ENCODE data around the gene TXNRD1.
"Not testable (repeated sequence)": the region's sequence is repeated elsewhere in the genome, so short reads cannot be mapped to it uniquely, and the experiment has no call there.

The TXNRD1 gene

DNA sequence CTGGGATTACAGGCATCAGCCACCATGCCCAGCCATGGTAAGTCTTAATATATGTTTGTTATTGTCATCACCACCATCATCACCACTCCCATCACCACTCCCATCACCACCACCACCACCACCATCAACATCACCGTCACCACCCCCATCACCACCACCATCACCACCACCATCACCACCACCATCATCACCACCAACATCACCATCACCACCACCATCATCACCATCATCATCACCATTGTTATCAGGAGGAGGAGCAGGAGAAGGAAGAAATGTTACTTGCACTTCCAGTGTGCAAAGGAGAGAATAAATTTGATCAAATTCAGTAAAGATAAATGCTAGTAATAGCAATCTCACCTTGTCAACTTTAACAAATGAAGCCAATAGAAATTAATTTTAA lies 169.9 kb downstream of the TXNRD1 start:
- no peak for DNase-seq
- Histone ChIP-seq H3K23ac (ENCODE audit: low read length) (no peak overlapping the region), H3K79me2 (ENCODE audit: control insufficient read depth, insufficient read depth, low read length, poor library complexity) (no peaks in the 10 kb centered on the region), H3K9ac (ENCODE audit: low read length) (no peak overlapping the region), H4K91ac (ENCODE audit: low read depth, low read length) (no peak overlapping the region), H3K14ac (ENCODE audit: low read length) (no peak overlapping the region), H3K27me3 (ENCODE audit: insufficient read depth, low read length) (no peaks in the 10 kb centered on the region), H3K18ac (ENCODE audit: low read length) (no peak overlapping the region), H2AFZ (ENCODE audit: insufficient read depth, low read length, poor library complexity) (no peak overlapping the region), H3K4ac (ENCODE audit: low read depth, low read length) (no peak overlapping the region), H2BK120ac (ENCODE audit: insufficient read depth, low read length, poor library complexity) (no peak overlapping the region), H2BK12ac (ENCODE audit: low read length) (no peak overlapping the region), H3K4me1 (ENCODE audit: control insufficient read depth in 1 of 2, insufficient read depth in 2 of 2, low read length in 2 of 2) (no peaks in the 10 kb centered on the region), H3K4me3 (ENCODE audit: low read depth, low read length) (no peak overlapping the region), H3K79me1 (ENCODE audit: low read length) (no peaks in the 10 kb centered on the region), H2AK5ac (ENCODE audit: low read length) (no peak overlapping the region), H3K27ac (ENCODE audit: low read depth, low read length) (no peak overlapping the region), H4K8ac (ENCODE audit: low read depth, low read length) (no peak overlapping the region), H3K9me3 (ENCODE audit: insufficient read depth, low read depth, low read length) (no peaks in the 10 kb centered on the region), H3K4me2 (ENCODE audit: low read length) (no peak overlapping the region), H4K12ac (ENCODE audit: low read depth, low read length) (no peak overlapping the region), H2BK5ac (ENCODE audit: low read depth, low read length, poor library complexity) (no peak overlapping the region), H3K36me3 (ENCODE audit: control insufficient read depth in 1 of 2, insufficient read depth in 2 of 2, low read length in 2 of 2) (no peaks in the 10 kb centered on the region)
- no CpG with 5 or more reads among the region's 1 CpG for WGBS (ENCODE audit: extremely low coverage, insufficient coverage, insufficient read length)

DNA sequence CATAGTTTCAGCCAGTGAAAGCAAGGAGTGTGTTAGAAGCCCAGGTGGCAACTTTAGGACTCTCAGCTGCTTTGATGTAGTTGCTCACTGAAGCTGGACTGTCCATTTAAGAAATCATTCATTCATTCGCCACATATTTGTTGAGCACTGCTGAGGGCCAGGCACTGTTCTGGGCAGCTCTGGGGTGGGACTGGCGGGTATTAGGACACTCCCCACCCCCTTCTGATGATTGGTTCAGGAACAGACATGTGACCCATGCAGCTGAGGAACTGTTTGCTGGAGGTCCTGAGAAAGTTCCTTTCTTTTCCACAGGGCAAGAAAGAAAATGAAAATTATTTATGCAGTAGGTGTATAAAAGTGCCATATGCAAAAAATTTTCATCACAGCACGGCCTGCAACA lies 170.9 kb downstream of the TXNRD1 start:
- Histone ChIP-seq H3K4me3 (ENCODE audit: low read depth, low read length) (no peak overlapping the region), H2AK5ac (ENCODE audit: low read length) (no peak overlapping the region), H2BK5ac (ENCODE audit: low read depth, low read length, poor library complexity) (no peak overlapping the region), H4K12ac (ENCODE audit: low read depth, low read length) (no peak overlapping the region), H4K8ac (ENCODE audit: low read depth, low read length) (no peak overlapping the region), H2BK12ac (ENCODE audit: low read length) (no peak overlapping the region), H3K4ac (ENCODE audit: low read depth, low read length) (no peak overlapping the region), H4K91ac (ENCODE audit: low read depth, low read length) (no peak overlapping the region), H3K4me2 (ENCODE audit: low read length) (no peak overlapping the region), H3K27me3 (ENCODE audit: insufficient read depth, low read length) (no peaks in the 10 kb centered on the region), H3K9ac (ENCODE audit: low read length) (no peak overlapping the region), H3K14ac (ENCODE audit: low read length) (no peak overlapping the region), H3K23ac (ENCODE audit: low read length) (no peak overlapping the region), H3K79me1 (ENCODE audit: low read length) (no peaks in the 10 kb centered on the region), H3K18ac (ENCODE audit: low read length) (no peak overlapping the region), H2BK120ac (ENCODE audit: insufficient read depth, low read length, poor library complexity) (no peak overlapping the region), H3K9me3 (ENCODE audit: insufficient read depth, low read depth, low read length) (no peaks in the 10 kb centered on the region), H2AFZ (ENCODE audit: insufficient read depth, low read length, poor library complexity) (no peak overlapping the region), H3K79me2 (ENCODE audit: control insufficient read depth, insufficient read depth, low read length, poor library complexity) (no peaks in the 10 kb centered on the region), H3K36me3 (ENCODE audit: control insufficient read depth in 1 of 2, insufficient read depth in 2 of 2, low read length in 2 of 2) (no peaks in the 10 kb centered on the region), H3K27ac (ENCODE audit: low read depth, low read length) (no peak overlapping the region), H3K4me1 (ENCODE audit: control insufficient read depth in 1 of 2, insufficient read depth in 2 of 2, low read length in 2 of 2) (no peaks in the 10 kb centered on the region)
- DNase-seq, result no peak
- no CpG with 5 or more reads among the region's 3 CpGs for WGBS (ENCODE audit: extremely low coverage, insufficient coverage, insufficient read length)

DNA sequence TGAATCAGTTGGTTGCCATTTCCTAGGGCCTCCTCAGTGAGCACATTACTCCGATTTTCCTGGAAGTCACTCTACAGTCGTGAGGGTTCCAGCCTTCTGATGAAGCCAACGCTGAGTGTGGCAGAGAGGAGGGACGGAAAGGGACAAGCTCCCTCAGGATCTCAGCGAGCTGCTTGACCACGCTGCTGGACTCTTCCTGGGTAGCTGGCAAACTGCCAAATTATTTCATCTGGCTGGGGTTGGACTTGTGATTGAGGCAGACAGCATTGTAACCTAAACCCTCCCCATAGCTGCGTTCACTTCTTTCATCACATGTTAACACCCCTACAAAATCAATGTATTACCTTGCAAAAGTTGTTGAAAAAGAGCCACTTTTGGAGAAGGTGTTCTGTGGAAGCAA lies 171.6 kb downstream of the TXNRD1 start:
- no peaks in the 10 kb centered on the region for H3K27me3 ChIP-seq (ENCODE audit: insufficient read depth, low read length)
- no peak overlapping the region for H3K9ac ChIP-seq (ENCODE audit: low read length)
- no peak overlapping the region for H2BK5ac ChIP-seq (ENCODE audit: low read depth, low read length, poor library complexity)
- H3K4me3 ChIP-seq (ENCODE audit: low read depth, low read length), result no peak overlapping the region
- H4K8ac ChIP-seq (ENCODE audit: low read depth, low read length), result no peak overlapping the region
- no peaks in the 10 kb centered on the region for H3K36me3 ChIP-seq (ENCODE audit: control insufficient read depth in 1 of 2, insufficient read depth in 2 of 2, low read length in 2 of 2)
- H2BK12ac ChIP-seq (ENCODE audit: low read length), result no peak overlapping the region
- no peak overlapping the region for H3K4me2 ChIP-seq (ENCODE audit: low read length)
- no peaks in the 10 kb centered on the region for H3K9me3 ChIP-seq (ENCODE audit: insufficient read depth, low read depth, low read length)
- DNase-seq, result no peak
- no peak overlapping the region for H3K18ac ChIP-seq (ENCODE audit: low read length)
- no peaks in the 10 kb centered on the region for H3K79me1 ChIP-seq (ENCODE audit: low read length)
- H3K79me2 ChIP-seq (ENCODE audit: control insufficient read depth, insufficient read depth, low read length, poor library complexity), result no peaks in the 10 kb centered on the region
- no peaks in the 10 kb centered on the region for H3K4me1 ChIP-seq (ENCODE audit: control insufficient read depth in 1 of 2, insufficient read depth in 2 of 2, low read length in 2 of 2)
- no peak overlapping the region for H3K4ac ChIP-seq (ENCODE audit: low read depth, low read length)
- no peak overlapping the region for H2AK5ac ChIP-seq (ENCODE audit: low read length)
- no peak overlapping the region for H3K27ac ChIP-seq (ENCODE audit: low read depth, low read length)
- WGBS (ENCODE audit: extremely low coverage, insufficient coverage, insufficient read length), result no CpG with 5 or more reads among the region's 7 CpGs
- no peak overlapping the region for H2AFZ ChIP-seq (ENCODE audit: insufficient read depth, low read length, poor library complexity)
- no peak overlapping the region for H2BK120ac ChIP-seq (ENCODE audit: insufficient read depth, low read length, poor library complexity)
- no peak overlapping the region for H4K12ac ChIP-seq (ENCODE audit: low read depth, low read length)
- H3K14ac ChIP-seq (ENCODE audit: low read length), result no peak overlapping the region
- no peak overlapping the region for H4K91ac ChIP-seq (ENCODE audit: low read depth, low read length)
- H3K23ac ChIP-seq (ENCODE audit: low read length), result no peak overlapping the region

DNA sequence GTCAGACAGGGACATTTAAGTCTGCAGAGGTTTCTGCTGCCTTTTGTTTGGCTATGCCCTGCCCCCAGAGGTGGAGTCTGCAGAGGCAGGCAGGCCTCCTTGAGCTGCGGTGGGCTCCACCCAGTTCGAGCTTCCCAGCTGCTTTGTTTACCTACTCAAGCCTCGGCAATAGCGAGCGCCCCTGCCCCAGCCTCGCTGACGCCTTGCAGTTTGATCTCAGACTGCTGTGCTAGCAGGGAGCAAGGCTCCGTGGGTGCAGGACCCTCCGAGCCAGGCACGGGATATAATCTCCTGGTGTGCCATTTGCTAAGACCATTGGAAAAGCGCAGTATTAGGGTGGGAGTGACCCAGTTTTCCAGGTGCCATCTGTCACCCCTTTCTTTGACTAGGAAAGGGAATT lies 178.5 kb downstream of the TXNRD1 start:
- H3K9ac ChIP-seq (ENCODE audit: low read length); DNase-seq; H3K4me2 ChIP-seq (ENCODE audit: low read length); H4K8ac ChIP-seq (ENCODE audit: low read depth, low read length); H3K4me3 ChIP-seq (ENCODE audit: low read depth, low read length); H3K27me3 ChIP-seq (ENCODE audit: insufficient read depth, low read length); H3K4ac ChIP-seq (ENCODE audit: low read depth, low read length); H3K36me3 ChIP-seq (ENCODE audit: control insufficient read depth in 1 of 2, insufficient read depth in 2 of 2, low read length in 2 of 2); H3K27ac ChIP-seq (ENCODE audit: low read depth, low read length); H4K12ac ChIP-seq (ENCODE audit: low read depth, low read length); H2AK5ac ChIP-seq (ENCODE audit: low read length); H4K91ac ChIP-seq (ENCODE audit: low read depth, low read length); H3K79me2 ChIP-seq (ENCODE audit: control insufficient read depth, insufficient read depth, low read length, poor library complexity); H3K79me1 ChIP-seq (ENCODE audit: low read length); H2BK120ac ChIP-seq (ENCODE audit: insufficient read depth, low read length, poor library complexity); H3K23ac ChIP-seq (ENCODE audit: low read length); H2BK5ac ChIP-seq (ENCODE audit: low read depth, low read length, poor library complexity); H3K14ac ChIP-seq (ENCODE audit: low read length); H3K18ac ChIP-seq (ENCODE audit: low read length); H3K9me3 ChIP-seq (ENCODE audit: insufficient read depth, low read depth, low read length); H2BK12ac ChIP-seq (ENCODE audit: low read length); H2AFZ ChIP-seq (ENCODE audit: insufficient read depth, low read length, poor library complexity); H3K4me1 ChIP-seq (ENCODE audit: control insufficient read depth in 1 of 2, insufficient read depth in 2 of 2, low read length in 2 of 2): not testable (repeated sequence)
- no CpG with 5 or more reads among the region's 11 CpGs for WGBS (ENCODE audit: extremely low coverage, insufficient coverage, insufficient read length)

All from trophoblast cell (in vitro differentiated cells and primary cell).